Adrenal gland (tissue), 12 donors: ENCODE measurements around the gene HRG. TPM values are rescaled to one million over a fixed set of nuclear protein-coding genes. Genes with fewer than 3 reads are reported as not detected.

Experiments
- DNase-seq, 7 donors: peaks; one replicate each; pipeline ENCODE4 v3.0.0-alpha.2; 2019 to 2020
- H3K27ac ChIP-seq, 5 donors: fragments of 200-600 bp; sonication (generic) in 4 of 5; 1 replicate in 3 of 5; 2 replicates in 2 of 5; pipeline versions ENCODE4 v1.5.1 to v1.8.0; 2016 to 2020; ENCODE audit warnings: mild to moderate bottlenecking in 1 of 5
- H3K27me3 ChIP-seq: fragments of 200-600 bp; 2 replicates; pipeline ENCODE4 v1.8.0; 2021
- H3K36me3 ChIP-seq, 2 donors: fragments of 200-600 bp; replicated peaks in 1 of 2; 1 replicate in 1 of 2; 2 replicates in 1 of 2; pipeline versions ENCODE4 v1.5.1 to v1.8.0; 2018 to 2022
- H3K4me1 ChIP-seq, 2 donors: fragments of 200-600 bp; replicated peaks in 1 of 2; 1 replicate in 1 of 2; 2 replicates in 1 of 2; pipeline versions ENCODE4 v1.5.1 to v1.8.0; 2018 to 2021
- H3K4me3 ChIP-seq, 4 donors: fragments of 200-600 bp; sonication (generic) in 3 of 4; one replicate each; pipeline ENCODE4 v1.5.1; 2016 to 2018
- H3K9me3 ChIP-seq, 3 donors: fragments of 200-600 bp; sonication (generic) in 1 of 3; replicated peaks in 1 of 3; 1 replicate in 2 of 3; 2 replicates in 1 of 3; pipeline versions ENCODE4 v1.5.1 to v1.8.0; 2016 to 2021
- CTCF ChIP-seq, 6 experiments: fragments of 450-650 bp in 4 of 6; fragments of 200-600 bp in 2 of 6; sonication (generic) in 1 of 6; IDR thresholded peaks; 1 replicate in 5 of 6; 2 replicates in 1 of 6; pipeline versions ENCODE4 v1.5.1 to v1.8.0; 2016 to 2021; ENCODE audit warnings: antibody characterized with exemption in 6 of 6, mild to moderate bottlenecking in 2 of 6, moderate library complexity in 1 of 6
- POLR2A ChIP-seq, 2 donors: fragments of 450-650 bp; IDR thresholded peaks; one replicate each; pipeline ENCODE4 v1.6.1; 2017; ENCODE audit warnings: antibody characterized with exemption in 2 of 2, mild to moderate bottlenecking in 2 of 2, moderate library complexity in 1 of 2
- WGBS, 4 donors: extraction: QIAGEN DNeasy Blood & Tissue Kit in 2 of 4; methylation state at CpG; one replicate each; pipeline versions ENCODE4 v1.1.5 to v1.1.7; 2013 to 2017; 5-methylcytosine and 5-hydroxymethylcytosine counted together
- intact Hi-C, 2 donors: fragments of 100-400 bp; cut with DNase I; formaldehyde crosslinking; loops; one replicate each; pipeline versions ENCODE4 v1.14.1 to v1.15.0; 2022 to 2023
- polyA plus RNA-seq, 3 donors: library from polyadenylated mRNA; stranded (reverse); fragments of 200-250 nt in 2 of 3; fragments of 350-450 nt in 1 of 3; fragmentation: Illumina TruSeq in 1 of 3; extraction: RNeasy Lipid Tissue Mini Kit (QIAGEN cat#74804) in 1 of 3; gene quantifications; one replicate each; pipeline ENCODE4 v1.2.3, GENCODE V29; 2013 to 2014
- total RNA-seq, 9 donors: library from RNA; depleted of rRNA in 4 of 9; stranded (reverse); fragments of >200 nt in 4 of 9; fragments of 120-200 nt in 1 of 9; fragmentation: NEBNext Ultra II Directional in 1 of 9; extraction: Animal tissue kit (Norgen Biotek cat#: 25700) in 1 of 9; gene quantifications; one replicate each; pipeline versions ENCODE4 v1.1.0 to v1.2.4, GENCODE V29; 2013 to 2023
- donor health status: healthy with polysubstance abuse.
- donor health status: Bipolar disorder and iron deficiency.
- donor health status: DM: yes; HTN: yes; CAD: no.
- donor health status: DM: no; HTN: no; CAD: no.
- donor health status: DM: no; HTN: no; CAD: no.
- donor health status: DM: yes; HTN: yes; CAD: no.

HRG gene
- total and polyA plus RNA-seq, 12 donors = 0.14 to 0.26 TPM; not detected in 10

GRCh38 chr3:186618318-186618938 is 47.4 kb upstream of the HRG start:
- no peak overlapping the region for H3K4me3 ChIP-seq
- H3K9me3 ChIP-seq = no peaks in the 10 kb centered on the region
- H3K27ac ChIP-seq = no peak overlapping the region
- TF ChIP-seq POLR2A (IDR thresholded peaks at IDR 0.05) (no peak), CTCF (IDR thresholded peaks at IDR 0.05) (no peak)
- 72 to 87% (median 75%) methylated on average over 8 of the region's 8 CpGs for WGBS, 4 donors
- H3K36me3 ChIP-seq = no peaks in the 10 kb centered on the region
- H3K4me1 ChIP-seq = no peaks in the 10 kb centered on the region
- intact Hi-C loops = loop anchor here (5.0 to 10.0 kb wide), 3 partner anchors 199 to 634 kb away; no protein-coding TSS in a partner anchor
- no peaks in the 10 kb centered on the region for H3K27me3 ChIP-seq
- no peak for DNase-seq

GRCh38 chr3:186619787-186620212 is 46.0 kb upstream of the HRG start:
- TF ChIP-seq POLR2A (IDR thresholded peaks at IDR 0.05) (no peak), CTCF (IDR thresholded peaks at IDR 0.05) (no peak)
- no peak overlapping the region for H3K27ac ChIP-seq
- no peaks in the 10 kb centered on the region for H3K9me3 ChIP-seq
- no peaks in the 10 kb centered on the region for H3K4me1 ChIP-seq
- no peak for DNase-seq
- no peaks in the 10 kb centered on the region for H3K27me3 ChIP-seq
- no peaks in the 10 kb centered on the region for H3K36me3 ChIP-seq
- whole genome bisulfite sequencing, 4 donors = 74 to 87% (median 84%) methylated on average over 5 of the region's 5 CpGs
- intact Hi-C loops = loop anchor here (5.0 to 10.0 kb wide), 3 partner anchors 198 to 635 kb away; no protein-coding TSS in a partner anchor
- no peak overlapping the region for H3K4me3 ChIP-seq

- Histone ChIP-seq H3K9me3 (no peaks in the 10 kb centered on the region), H3K27me3 (no peaks in the 10 kb centered on the region), H3K36me3 (no peaks in the 10 kb centered on the region), H3K4me3 (no peak overlapping the region), H3K4me1 (no peaks in the 10 kb centered on the region), H3K27ac (no peak overlapping the region)
- TF ChIP-seq POLR2A (IDR thresholded peaks at IDR 0.05) = no peak
- TF ChIP-seq CTCF (IDR thresholded peaks at IDR 0.05) = no peak
- intact Hi-C loops = no loop called here
- no peak for DNase-seq
- 73 to 88% (median 78%) methylated on average over 11 to 17 of the region's 17 CpGs for WGBS, 4 donors
Observed at GRCh38 chr3:186620213-186621092, 45.4 kb upstream of the HRG start.

GRCh38 chr3:186621894-186622650 is 43.7 kb upstream of the HRG start:
- no peaks in the 10 kb centered on the region for H3K9me3 ChIP-seq
- no peak overlapping the region for H3K4me3 ChIP-seq
- H3K36me3 ChIP-seq = no peaks in the 10 kb centered on the region
- no peak overlapping the region for H3K27ac ChIP-seq
- DNase-seq = no peak
- H3K27me3 ChIP-seq = no peaks in the 10 kb centered on the region
- intact Hi-C loops = no loop called here
- TF ChIP-seq CTCF (IDR thresholded peaks at IDR 0.05) (no peak), POLR2A (IDR thresholded peaks at IDR 0.05) (no peak)
- WGBS, 4 donors = 67 to 80% (median 73%) methylated on average over 7 of the region's 7 CpGs
- no peaks in the 10 kb centered on the region for H3K4me1 ChIP-seq
